GM19372 (cell line): ENCODE data around the gene POLR1A.
A peak's percentile ranks its signal among the peaks of the same experiment; 100 is the strongest.

Experiments
- ATAC-seq: cut with Tn5 transposase; IDR thresholded peaks from one replicate; pipeline ENCODE4 v1.9.1; 2021; ENCODE audit warnings: mild to moderate bottlenecking, low read depth, moderate library complexity; ENCODE audit not compliant: unreplicated experiment

Gene POLR1A

GRCh38 chr2:86105252-86105968 lies at the start of gene POLR1A:
Gene POLR1A (minus strand): TSS chr2:86105886. CDS start chr2:86105776, 110 bp downstream.
- ATAC-seq: peak; percentile 65

- ATAC-seq: no peak
These were observed 44.8 kb upstream of the POLR1A start for GRCh38 chr2:86150502-86150901.

GRCh38 chr2:86147793-86148192 lies 42.1 kb upstream of the POLR1A start:
- ATAC-seq: no peak

- ATAC-seq: no peak
These were observed 38.4 kb upstream of the POLR1A start for GRCh38 chr2:86143926-86144685.

GRCh38 chr2:86143307-86143706 lies 37.6 kb upstream of the POLR1A start:
- ATAC-seq: no peak

GRCh38 chr2:86142436-86143257 lies 37.0 kb upstream of the POLR1A start:
- ATAC-seq: no peak

GRCh38 chr2:86140969-86141392 lies 35.3 kb upstream of the POLR1A start:
- no peak for ATAC-seq

GRCh38 chr2:86139981-86140380 lies 34.3 kb upstream of the POLR1A start:
- ATAC-seq: no peak

GRCh38 chr2:86138736-86139625 lies 33.3 kb upstream of the POLR1A start:
- no peak for ATAC-seq

GRCh38 chr2:86136141-86136540 lies 30.5 kb upstream of the POLR1A start:
- ATAC-seq: no peak

GRCh38 chr2:86135653-86136052 lies 30.0 kb upstream of the POLR1A start:
- ATAC-seq: no peak

GRCh38 chr2:86134709-86135108 lies 29.0 kb upstream of the POLR1A start:
- no peak for ATAC-seq

GRCh38 chr2:86124683-86125082 lies 19.0 kb upstream of the POLR1A start:
- ATAC-seq: no peak

- no peak for ATAC-seq
These were observed 17.7 kb upstream of the POLR1A start for GRCh38 chr2:86123328-86123925.

- no peak for ATAC-seq
These were observed 12.4 kb upstream of the POLR1A start for GRCh38 chr2:86118130-86118529.

GRCh38 chr2:86107031-86107430 lies 1.3 kb upstream of the POLR1A start:
- no peak for ATAC-seq

- ATAC-seq: peak; percentile 86
These were observed 571 bp upstream of the POLR1A start, which contains the start of gene PTCD3 for GRCh38 chr2:86105969-86106945. Gene PTCD3 (plus strand): TSS chr2:86106235. CDS start chr2:86106248, 13 bp downstream.

- ATAC-seq: no peak
These were observed 3.5 kb downstream of the POLR1A start for GRCh38 chr2:86102157-86102556.
